Measurements from ENCODE around the gene RAB27B.
"Not testable (repeated sequence)": the region's sequence is repeated elsewhere in the genome, so short reads cannot be mapped to it uniquely, and the experiment has no call there.

RAB27B gene

DNA sequence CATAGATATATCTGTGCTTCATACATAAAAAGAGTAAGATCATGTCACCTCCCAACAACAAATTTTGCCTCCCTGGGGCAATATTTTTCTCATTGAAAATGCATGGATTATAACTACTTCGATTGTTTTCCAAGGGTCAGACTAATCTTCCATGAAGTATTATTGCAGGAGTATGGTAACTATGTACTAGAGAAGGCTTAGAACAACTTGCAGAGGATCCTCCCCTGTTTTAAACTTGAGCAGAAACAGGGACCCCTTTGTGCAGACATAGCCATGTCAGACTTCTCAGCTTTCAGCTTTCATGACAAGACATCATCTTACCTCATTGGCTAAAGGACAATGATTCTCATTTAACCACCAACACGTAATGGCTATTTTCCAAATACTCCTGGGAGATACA, 13.2 kb upstream of the RAB27B start:
- DNase-seq (ENCODE audit: low read depth): no peak

GRCh38 chr18:54820785-54821275, 7.4 kb upstream of the RAB27B start:
- DNase-seq (ENCODE audit: low read depth): not testable (repeated sequence)

GRCh38 chr18:54822872-54823845, 5.1 kb upstream of the RAB27B start:
- no peak for DNase-seq (ENCODE audit: low read depth)

DNA sequence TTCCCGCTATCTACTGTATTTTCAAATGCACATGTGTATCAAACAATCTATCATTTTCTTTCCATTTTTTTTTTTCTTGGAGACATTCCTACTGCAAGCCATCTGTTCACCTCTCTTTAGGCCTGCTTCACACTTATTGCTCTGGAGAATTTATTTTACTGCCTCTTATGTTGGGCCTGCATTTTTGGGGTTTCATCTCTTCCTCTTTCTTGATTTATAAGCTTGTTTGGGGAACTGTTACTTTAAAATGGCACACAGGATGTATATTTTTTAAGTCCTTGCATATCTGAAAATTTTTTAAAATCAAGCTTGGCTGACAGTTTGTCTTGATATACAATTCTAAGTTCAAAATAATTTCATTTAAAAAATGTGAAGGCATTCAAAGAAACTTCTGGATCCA, 3.5 kb upstream of the RAB27B start:
- DNase-seq (ENCODE audit: low read depth): no peak

GRCh38 chr18:54825601-54826344, 2.5 kb upstream of the RAB27B start:
- DNase-seq (ENCODE audit: low read depth): no peak

- DNase-seq (ENCODE audit: low read depth): no peak
These were observed 709 bp downstream of the RAB27B start for GRCh38 chr18:54828986-54829385.

DNA sequence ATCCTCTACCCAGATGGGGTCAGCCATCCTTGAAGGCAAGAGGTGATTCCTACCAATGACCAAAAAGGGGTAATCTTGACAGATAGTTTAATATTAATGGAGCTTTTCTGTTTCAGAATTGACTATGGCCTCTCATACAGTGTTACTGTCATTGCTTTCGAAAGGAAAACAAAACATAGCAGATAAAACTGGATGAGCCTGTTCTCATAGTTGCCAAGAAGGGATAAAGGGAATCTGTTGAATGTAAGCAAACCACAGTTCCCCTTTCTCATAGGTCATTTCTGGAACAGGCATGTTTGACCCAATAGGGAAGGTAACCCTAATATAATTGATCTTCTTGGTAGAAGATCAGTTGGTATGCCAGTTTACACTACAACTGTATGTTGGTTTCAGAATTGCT, 1.6 kb downstream of the RAB27B start:
- DNase-seq (ENCODE audit: low read depth): no peak

GRCh38 chr18:54830260-54830659, 2.0 kb downstream of the RAB27B start:
- no peak for DNase-seq (ENCODE audit: low read depth)

DNA sequence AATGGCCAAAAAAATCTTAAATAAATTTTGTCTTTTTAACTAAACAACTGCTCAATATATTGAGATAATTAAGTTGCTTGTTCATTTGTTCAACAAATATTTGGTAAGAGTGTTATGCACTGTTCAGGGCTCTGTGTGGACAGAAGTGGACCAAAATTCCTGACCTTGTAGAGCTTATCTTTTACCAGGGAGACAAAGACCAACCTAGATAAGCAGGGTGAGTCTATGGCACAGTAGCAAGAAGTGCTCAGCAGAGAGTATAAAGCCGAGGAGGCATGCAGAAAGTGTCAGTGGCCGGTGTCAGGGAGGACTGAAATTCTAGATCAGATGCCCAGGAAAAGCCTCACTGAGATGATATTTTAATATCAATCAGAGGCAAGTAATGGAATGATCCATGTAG, 2.6 kb downstream of the RAB27B start:
- DNase-seq (ENCODE audit: low read depth): no peak

- no peak for DNase-seq (ENCODE audit: low read depth)
These were observed 7.7 kb downstream of the RAB27B start for GRCh38 chr18:54835944-54836343.

GRCh38 chr18:54843314-54843713, 15.0 kb downstream of the RAB27B start:
- DNase-seq (ENCODE audit: low read depth): no peak

DNA sequence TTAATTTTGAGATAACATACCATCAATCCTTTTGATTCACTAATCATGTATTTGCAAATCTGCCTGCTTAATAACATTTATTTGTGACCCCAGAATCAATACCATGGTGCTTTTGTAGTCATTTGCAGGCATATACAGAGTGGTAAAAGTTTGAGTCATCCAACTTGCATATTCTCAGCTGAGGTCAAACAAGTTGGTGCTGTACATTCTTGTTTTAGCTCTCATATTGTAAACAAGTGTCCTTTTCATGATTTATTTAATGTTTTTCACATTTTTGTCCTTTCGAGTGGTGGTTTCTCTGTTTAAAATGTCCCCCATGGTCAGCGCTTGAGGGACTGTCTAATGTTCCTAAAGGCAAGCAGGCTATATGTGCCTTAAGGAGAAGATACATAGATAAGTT, 17.5 kb downstream of the RAB27B start:
- no peak for DNase-seq (ENCODE audit: low read depth)

DNA sequence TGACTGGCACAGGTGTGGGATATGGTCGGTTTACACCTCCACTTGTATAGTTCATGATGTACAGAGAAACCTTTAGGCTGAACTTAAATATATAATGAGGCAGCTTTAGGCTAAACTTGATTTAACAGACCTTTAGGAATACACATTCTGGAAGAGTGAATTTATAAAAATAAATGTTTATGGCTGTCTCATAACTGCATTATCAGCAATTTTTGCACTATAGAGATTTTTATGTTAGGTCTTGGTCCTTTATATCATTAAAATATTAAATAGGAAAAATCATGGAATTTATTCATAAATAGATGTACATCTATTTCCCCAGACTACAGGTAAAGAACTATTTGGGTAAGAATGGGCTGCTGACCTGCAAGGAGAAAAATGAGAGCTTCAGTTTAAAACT, 19.8 kb downstream of the RAB27B start:
- DNase-seq (ENCODE audit: low read depth): no peak

DNA sequence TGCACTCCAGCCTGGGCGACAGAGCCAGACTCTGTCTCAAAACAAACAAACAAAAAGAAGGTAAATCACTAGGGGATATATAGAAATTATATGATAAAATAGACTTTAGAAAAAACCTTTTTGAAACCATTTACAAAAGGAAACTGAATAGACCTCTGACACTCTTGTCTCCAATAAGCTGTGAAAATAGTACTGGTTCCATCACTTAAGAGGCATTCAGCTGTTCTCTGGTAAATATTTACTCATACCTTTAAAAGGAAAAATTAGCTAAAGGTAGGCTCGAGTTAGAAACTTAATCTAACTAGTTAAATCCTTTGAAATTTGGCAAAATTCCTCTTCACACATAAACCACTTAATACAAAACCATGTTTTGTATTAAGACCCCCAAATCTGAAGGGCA, 21.4 kb downstream of the RAB27B start:
- no peak for DNase-seq (ENCODE audit: low read depth)

- no peak for DNase-seq (ENCODE audit: low read depth)
These were observed 22.3 kb downstream of the RAB27B start for GRCh38 chr18:54850598-54850997.

GRCh38 chr18:54852780-54853675, 24.8 kb downstream of the RAB27B start:
- no peak for DNase-seq (ENCODE audit: low read depth)

DNA sequence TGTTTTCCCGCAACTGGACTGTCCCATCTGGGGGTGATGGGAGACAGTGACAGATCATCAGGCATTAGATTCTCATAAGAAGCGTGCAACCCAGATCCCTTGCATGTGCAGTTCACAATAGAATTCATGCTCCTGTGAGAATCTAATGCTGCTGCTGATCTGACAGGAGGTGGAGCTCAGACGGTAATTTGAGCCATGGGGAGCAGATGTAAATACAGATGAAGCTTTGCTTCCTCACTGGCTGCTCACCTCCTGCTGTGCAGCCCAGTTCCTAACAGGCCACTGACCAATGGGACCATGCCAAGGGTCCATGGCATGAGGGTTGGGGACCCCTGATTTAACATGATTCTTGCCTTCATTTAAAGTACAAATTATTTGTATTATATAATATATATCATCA, 26.8 kb downstream of the RAB27B start:
- not testable (repeated sequence) for DNase-seq (ENCODE audit: low read depth)

- no peak for DNase-seq (ENCODE audit: low read depth)
These were observed 27.9 kb downstream of the RAB27B start for GRCh38 chr18:54856105-54856646.

DNA sequence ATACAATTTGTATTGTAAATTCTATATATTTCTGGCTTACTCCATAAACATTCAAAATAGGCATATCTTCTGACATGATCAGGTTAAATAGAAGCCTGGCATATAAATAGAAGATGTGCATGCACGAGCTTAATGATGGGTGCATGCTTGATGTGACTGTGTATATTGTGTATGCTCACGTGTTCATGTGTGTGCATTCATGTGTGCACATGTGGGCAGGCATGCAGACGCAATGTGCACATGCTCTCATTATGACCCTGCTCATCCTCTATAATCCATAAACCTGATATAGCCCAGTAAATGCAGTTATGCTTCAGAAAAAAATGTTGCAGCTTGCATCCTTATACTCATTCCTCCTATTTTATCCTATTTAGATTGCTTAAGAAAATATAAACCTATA, 29.2 kb downstream of the RAB27B start:
- DNase-seq (ENCODE audit: low read depth): no peak

GRCh38 chr18:54859667-54860421, 31.6 kb downstream of the RAB27B start:
- DNase-seq (ENCODE audit: low read depth): no peak

GRCh38 chr18:54860941-54861340, 32.7 kb downstream of the RAB27B start:
- DNase-seq (ENCODE audit: low read depth): no peak
